GM23338 (cell line): Measurements from ENCODE around the gene ZNF148. TPM values are rescaled to one million over a fixed set of nuclear protein-coding genes. Genes with fewer than 3 reads are reported as not detected.

Experiments
- ATAC-seq: fragments of 200-7000 bp; cut with Tn5 transposase; 3 replicates; pipeline ENCODE4 v1.9.1; 2020
- DNase-seq: peaks from one replicate; pipeline ENCODE4 v3.0.0-alpha.2; 2015; ENCODE audit warnings: low spot score
- H2AFZ ChIP-seq: fragments of 200-600 bp; sonication (generic); 2 replicates; pipeline ENCODE4 v1.8.0; 2016; ENCODE audit warnings: antibody characterized with exemption, mild to moderate bottlenecking, moderate library complexity
- H3F3A ChIP-seq: fragments of 200-600 bp; sonication (generic); replicated peaks from 2 replicates; pipeline ENCODE4 v1.8.0; 2017; ENCODE audit warnings: antibody characterized with exemption, mixed run types, low read depth
- H3K27ac ChIP-seq: fragments of 200-600 bp; sonication (generic); 2 replicates; pipeline ENCODE4 v1.6.1; 2016; ENCODE audit warnings: low read depth
- H3K27me3 ChIP-seq: fragments of 200-600 bp; sonication (generic); 2 replicates; pipeline ENCODE4 v1.8.0; 2016; ENCODE audit warnings: mild to moderate bottlenecking, mixed run types, moderate library complexity; ENCODE audit not compliant: insufficient read depth
- H3K36me3 ChIP-seq: fragments of 200-600 bp; sonication (generic); 2 replicates; pipeline ENCODE4 v1.8.0; 2016; ENCODE audit warnings: mild to moderate bottlenecking; ENCODE audit not compliant: insufficient read depth
- H3K4me1 ChIP-seq: fragments of 200-600 bp; sonication (generic); 2 replicates; pipeline ENCODE4 v1.8.0; 2016; ENCODE audit warnings: mild to moderate bottlenecking, moderate library complexity; ENCODE audit not compliant: insufficient read depth
- H3K4me2 ChIP-seq: fragments of 200-600 bp; sonication (generic); 2 replicates; pipeline ENCODE4 v1.7.1; 2017; ENCODE audit warnings: mixed run types
- H3K4me3 ChIP-seq: fragments of 200-600 bp; sonication (generic); 2 replicates; pipeline ENCODE4 v1.6.1; 2016; ENCODE audit warnings: mixed run types
- H3K79me2 ChIP-seq: fragments of 200-600 bp; sonication (generic); replicated peaks from 2 replicates; pipeline ENCODE4 v1.8.0; 2017; ENCODE audit warnings: mild to moderate bottlenecking; ENCODE audit not compliant: insufficient read depth
- H3K9me2 ChIP-seq: fragments of 200-600 bp; sonication (generic); 2 replicates; pipeline ENCODE4 v1.8.0; 2017; ENCODE audit not compliant: insufficient read depth
- H4K20me1 ChIP-seq: fragments of 200-600 bp; sonication (generic); replicated peaks from 2 replicates; pipeline ENCODE4 v1.8.0; 2017; ENCODE audit warnings: mild to moderate bottlenecking; ENCODE audit not compliant: insufficient read depth
- H3K27ac Mint-ChIP-seq: 2 replicates; pipeline ENCODE4 v1.8.0; 2020; ENCODE audit warnings: inconsistent platforms, mild to moderate bottlenecking, moderate library complexity, mixed read lengths
- H3K27me3 Mint-ChIP-seq: 3 replicates; pipeline ENCODE4 v1.8.0; 2022; ENCODE audit warnings: low read depth, mild to moderate bottlenecking, moderate library complexity, mixed read lengths, inconsistent platforms; ENCODE audit not compliant: insufficient read depth, poor library complexity
- H3K36me3 Mint-ChIP-seq: 3 replicates; pipeline ENCODE4 v1.8.0; 2021; ENCODE audit warnings: low read depth, mild to moderate bottlenecking, inconsistent platforms, moderate library complexity, mixed read lengths
- H3K4me1 Mint-ChIP-seq: 3 replicates; pipeline ENCODE4 v1.8.0; 2020; ENCODE audit warnings: mild to moderate bottlenecking, inconsistent platforms, mixed read lengths
- H3K4me3 Mint-ChIP-seq: 3 replicates; pipeline ENCODE4 v1.8.0; 2021; ENCODE audit warnings: moderate library complexity, mild to moderate bottlenecking, inconsistent platforms, mixed read lengths
- H3K9me3 Mint-ChIP-seq: 3 replicates; pipeline ENCODE4 v1.8.0; 2020; ENCODE audit warnings: moderate library complexity, mild to moderate bottlenecking, inconsistent platforms, mixed read lengths
- CREB1 ChIP-seq: fragments of 250-450 bp; sonication (Bioruptor Pico); IDR thresholded peaks from 2 replicates; pipeline ENCODE4 v1.5.0; 2020; ENCODE audit warnings: low read depth, mild to moderate bottlenecking, moderate library complexity
- EZH2 ChIP-seq: fragments of 200-600 bp; sonication (generic); IDR thresholded peaks from one replicate; pipeline ENCODE4 v1.8.0; 2017; ENCODE audit warnings: antibody characterized with exemption, mild to moderate bottlenecking, low read depth; ENCODE audit not compliant: unreplicated experiment
- EZH2phosphoT487 ChIP-seq: fragments of 200-600 bp; sonication (generic); IDR thresholded peaks from one replicate; pipeline ENCODE4 v1.8.1; 2018; ENCODE audit warnings: antibody characterized with exemption; ENCODE audit not compliant: unreplicated experiment
- JUNB ChIP-seq: IDR thresholded peaks from one replicate; pipeline ENCODE4 v1.6.1; 2016; ENCODE audit warnings: antibody characterized with exemption; ENCODE audit not compliant: unreplicated experiment
- NANOG ChIP-seq: IDR thresholded peaks from 2 replicates; pipeline ENCODE4 v1.6.1; 2016; ENCODE audit warnings: antibody characterized with exemption, borderline replicate concordance
- POLR2AphosphoS5 ChIP-seq: IDR thresholded peaks from 2 replicates; pipeline ENCODE4 v1.6.1; 2016; ENCODE audit warnings: antibody characterized with exemption, low read depth
- STAT1 ChIP-seq: IDR thresholded peaks from one replicate; pipeline ENCODE4 v1.6.1; 2016; ENCODE audit warnings: antibody characterized with exemption; ENCODE audit not compliant: unreplicated experiment
- ZNF114 ChIP-seq: fragments of 250-450 bp; sonication (Bioruptor Pico); IDR thresholded peaks from 2 replicates; pipeline ENCODE4 v1.5.0; 2020; ENCODE audit warnings: mild to moderate bottlenecking, moderate library complexity
- ZNF331 ChIP-seq: fragments of 250-450 bp; sonication (Bioruptor Pico); IDR thresholded peaks from 2 replicates; pipeline ENCODE4 v1.5.0; 2020; ENCODE audit warnings: low read depth, mild to moderate bottlenecking, moderate library complexity
- polyA plus RNA-seq: library from polyadenylated mRNA; unstranded; fragments of >200 nt; fragmentation: Nextera tagmentation; extraction: Ambion mirVana; gene quantifications from 2 replicates; pipeline ENCODE4 v1.2.1, GENCODE V29; 2016
- total RNA-seq: library from RNA; depleted of rRNA; stranded (reverse); fragments of >200 nt; shearing (Covaris generic); gene quantifications from 2 replicates; pipeline ENCODE4 v1.2.3, GENCODE V29; 2014
- TF ChIP-seq, protein P1 (sequence below), 2 experiments: fragments of 200-600 bp in 1 of 2; sonication (generic) in 1 of 2; conservative IDR thresholded peaks; 2 replicates each; pipeline versions ENCODE4 v1.5.1 to v1.6.1; 2016 to 2017; ENCODE audit warnings: antibody characterized with exemption in 2 of 2, low read depth in 2 of 2, mild to moderate bottlenecking in 2 of 2, moderate library complexity in 1 of 2
- TF ChIP-seq, protein P2 (sequence below): IDR thresholded peaks from one replicate; pipeline ENCODE4 v1.6.1; 2018; ENCODE audit warnings: antibody characterized with exemption; ENCODE audit not compliant: unreplicated experiment
- TF ChIP-seq, protein P3 (sequence below): IDR thresholded peaks from 2 replicates; pipeline ENCODE4 v1.6.1; 2016; ENCODE audit warnings: antibody characterized with exemption
- TF ChIP-seq, protein P4 (sequence below): fragments of 250-450 bp; sonication (Bioruptor Pico); IDR thresholded peaks from 2 replicates; pipeline ENCODE4 v1.5.0; 2020; ENCODE audit warnings: mild to moderate bottlenecking, moderate library complexity

The ZNF148 gene
- total and polyA plus RNA-seq, 2 experiments from 2014 or later: 13.9 to 16.9 TPM

DNA sequence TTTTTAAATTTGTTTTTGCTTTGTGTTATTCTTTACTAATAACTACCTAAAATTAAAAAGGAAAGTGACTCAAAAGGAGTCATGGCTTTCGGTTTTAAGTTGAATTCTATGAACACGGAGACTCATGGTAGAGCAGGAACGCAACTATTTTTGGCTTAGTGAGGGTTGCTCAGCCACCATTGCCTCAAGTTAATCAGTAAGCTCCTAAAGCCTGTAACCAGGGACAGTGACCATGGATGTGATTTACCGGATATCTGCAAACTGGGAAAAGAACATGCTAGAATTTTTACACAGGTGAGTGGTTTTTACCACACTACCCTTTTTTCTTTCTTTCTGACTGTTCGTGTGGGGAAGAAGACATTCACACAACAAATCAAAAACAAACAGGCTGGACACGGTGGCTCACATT lies 174.4 kb downstream of the ZNF148 start:
- ATAC-seq: no peak

More for the DNA sequence above, 174.4 kb downstream of the ZNF148 start:
- Histone ChIP-seq H3K9me2 (no peaks in the 10 kb centered on the region), H3K4me3 (no peak overlapping the region), H3K79me2 (no peaks in the 10 kb centered on the region), H3K4me2 (no peak overlapping the region), H3F3A (no peaks in the 10 kb centered on the region), H3K36me3 (no peaks in the 10 kb centered on the region), H3K27ac (0 out of 2 replicates have a peak overlapping the region, but pooled peaks have one; percentile 6), H2AFZ (no peak overlapping the region), H3K4me1 (no peaks in the 10 kb centered on the region), H4K20me1 (no peaks in the 10 kb centered on the region), H3K27me3 (no peaks in the 10 kb centered on the region)
- H3K27me3 Mint-ChIP-seq: peaks cover 2% of the 10 kb centered on the region
- no peaks in the 10 kb centered on the region for H3K9me3 Mint-ChIP-seq
- TF ChIP-seq, protein P1, sequence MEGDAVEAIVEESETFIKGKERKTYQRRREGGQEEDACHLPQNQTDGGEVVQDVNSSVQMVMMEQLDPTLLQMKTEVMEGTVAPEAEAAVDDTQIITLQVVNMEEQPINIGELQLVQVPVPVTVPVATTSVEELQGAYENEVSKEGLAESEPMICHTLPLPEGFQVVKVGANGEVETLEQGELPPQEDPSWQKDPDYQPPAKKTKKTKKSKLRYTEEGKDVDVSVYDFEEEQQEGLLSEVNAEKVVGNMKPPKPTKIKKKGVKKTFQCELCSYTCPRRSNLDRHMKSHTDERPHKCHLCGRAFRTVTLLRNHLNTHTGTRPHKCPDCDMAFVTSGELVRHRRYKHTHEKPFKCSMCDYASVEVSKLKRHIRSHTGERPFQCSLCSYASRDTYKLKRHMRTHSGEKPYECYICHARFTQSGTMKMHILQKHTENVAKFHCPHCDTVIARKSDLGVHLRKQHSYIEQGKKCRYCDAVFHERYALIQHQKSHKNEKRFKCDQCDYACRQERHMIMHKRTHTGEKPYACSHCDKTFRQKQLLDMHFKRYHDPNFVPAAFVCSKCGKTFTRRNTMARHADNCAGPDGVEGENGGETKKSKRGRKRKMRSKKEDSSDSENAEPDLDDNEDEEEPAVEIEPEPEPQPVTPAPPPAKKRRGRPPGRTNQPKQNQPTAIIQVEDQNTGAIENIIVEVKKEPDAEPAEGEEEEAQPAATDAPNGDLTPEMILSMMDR (conservative IDR thresholded peaks at IDR 0.05; ENCODE audit: low read depth in 2 of 2): no peak
- TF ChIP-seq POLR2AphosphoS5 (no peak), ZNF331 (CRISPR knock-in tag) (no peak), STAT1 (no peak), EZH2 (no peak), ZNF114 (CRISPR knock-in tag) (no peak), CREB1 (CRISPR knock-in tag) (no peak), EZH2phosphoT487 (no peak), JUNB (no peak), NANOG (no peak)
- TF ChIP-seq, protein P2, sequence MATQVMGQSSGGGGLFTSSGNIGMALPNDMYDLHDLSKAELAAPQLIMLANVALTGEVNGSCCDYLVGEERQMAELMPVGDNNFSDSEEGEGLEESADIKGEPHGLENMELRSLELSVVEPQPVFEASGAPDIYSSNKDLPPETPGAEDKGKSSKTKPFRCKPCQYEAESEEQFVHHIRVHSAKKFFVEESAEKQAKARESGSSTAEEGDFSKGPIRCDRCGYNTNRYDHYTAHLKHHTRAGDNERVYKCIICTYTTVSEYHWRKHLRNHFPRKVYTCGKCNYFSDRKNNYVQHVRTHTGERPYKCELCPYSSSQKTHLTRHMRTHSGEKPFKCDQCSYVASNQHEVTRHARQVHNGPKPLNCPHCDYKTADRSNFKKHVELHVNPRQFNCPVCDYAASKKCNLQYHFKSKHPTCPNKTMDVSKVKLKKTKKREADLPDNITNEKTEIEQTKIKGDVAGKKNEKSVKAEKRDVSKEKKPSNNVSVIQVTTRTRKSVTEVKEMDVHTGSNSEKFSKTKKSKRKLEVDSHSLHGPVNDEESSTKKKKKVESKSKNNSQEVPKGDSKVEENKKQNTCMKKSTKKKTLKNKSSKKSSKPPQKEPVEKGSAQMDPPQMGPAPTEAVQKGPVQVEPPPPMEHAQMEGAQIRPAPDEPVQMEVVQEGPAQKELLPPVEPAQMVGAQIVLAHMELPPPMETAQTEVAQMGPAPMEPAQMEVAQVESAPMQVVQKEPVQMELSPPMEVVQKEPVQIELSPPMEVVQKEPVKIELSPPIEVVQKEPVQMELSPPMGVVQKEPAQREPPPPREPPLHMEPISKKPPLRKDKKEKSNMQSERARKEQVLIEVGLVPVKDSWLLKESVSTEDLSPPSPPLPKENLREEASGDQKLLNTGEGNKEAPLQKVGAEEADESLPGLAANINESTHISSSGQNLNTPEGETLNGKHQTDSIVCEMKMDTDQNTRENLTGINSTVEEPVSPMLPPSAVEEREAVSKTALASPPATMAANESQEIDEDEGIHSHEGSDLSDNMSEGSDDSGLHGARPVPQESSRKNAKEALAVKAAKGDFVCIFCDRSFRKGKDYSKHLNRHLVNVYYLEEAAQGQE: no peak
- TF ChIP-seq, protein P3, sequence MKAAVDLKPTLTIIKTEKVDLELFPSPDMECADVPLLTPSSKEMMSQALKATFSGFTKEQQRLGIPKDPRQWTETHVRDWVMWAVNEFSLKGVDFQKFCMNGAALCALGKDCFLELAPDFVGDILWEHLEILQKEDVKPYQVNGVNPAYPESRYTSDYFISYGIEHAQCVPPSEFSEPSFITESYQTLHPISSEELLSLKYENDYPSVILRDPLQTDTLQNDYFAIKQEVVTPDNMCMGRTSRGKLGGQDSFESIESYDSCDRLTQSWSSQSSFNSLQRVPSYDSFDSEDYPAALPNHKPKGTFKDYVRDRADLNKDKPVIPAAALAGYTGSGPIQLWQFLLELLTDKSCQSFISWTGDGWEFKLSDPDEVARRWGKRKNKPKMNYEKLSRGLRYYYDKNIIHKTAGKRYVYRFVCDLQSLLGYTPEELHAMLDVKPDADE: no peak
- TF ChIP-seq, protein P4, sequence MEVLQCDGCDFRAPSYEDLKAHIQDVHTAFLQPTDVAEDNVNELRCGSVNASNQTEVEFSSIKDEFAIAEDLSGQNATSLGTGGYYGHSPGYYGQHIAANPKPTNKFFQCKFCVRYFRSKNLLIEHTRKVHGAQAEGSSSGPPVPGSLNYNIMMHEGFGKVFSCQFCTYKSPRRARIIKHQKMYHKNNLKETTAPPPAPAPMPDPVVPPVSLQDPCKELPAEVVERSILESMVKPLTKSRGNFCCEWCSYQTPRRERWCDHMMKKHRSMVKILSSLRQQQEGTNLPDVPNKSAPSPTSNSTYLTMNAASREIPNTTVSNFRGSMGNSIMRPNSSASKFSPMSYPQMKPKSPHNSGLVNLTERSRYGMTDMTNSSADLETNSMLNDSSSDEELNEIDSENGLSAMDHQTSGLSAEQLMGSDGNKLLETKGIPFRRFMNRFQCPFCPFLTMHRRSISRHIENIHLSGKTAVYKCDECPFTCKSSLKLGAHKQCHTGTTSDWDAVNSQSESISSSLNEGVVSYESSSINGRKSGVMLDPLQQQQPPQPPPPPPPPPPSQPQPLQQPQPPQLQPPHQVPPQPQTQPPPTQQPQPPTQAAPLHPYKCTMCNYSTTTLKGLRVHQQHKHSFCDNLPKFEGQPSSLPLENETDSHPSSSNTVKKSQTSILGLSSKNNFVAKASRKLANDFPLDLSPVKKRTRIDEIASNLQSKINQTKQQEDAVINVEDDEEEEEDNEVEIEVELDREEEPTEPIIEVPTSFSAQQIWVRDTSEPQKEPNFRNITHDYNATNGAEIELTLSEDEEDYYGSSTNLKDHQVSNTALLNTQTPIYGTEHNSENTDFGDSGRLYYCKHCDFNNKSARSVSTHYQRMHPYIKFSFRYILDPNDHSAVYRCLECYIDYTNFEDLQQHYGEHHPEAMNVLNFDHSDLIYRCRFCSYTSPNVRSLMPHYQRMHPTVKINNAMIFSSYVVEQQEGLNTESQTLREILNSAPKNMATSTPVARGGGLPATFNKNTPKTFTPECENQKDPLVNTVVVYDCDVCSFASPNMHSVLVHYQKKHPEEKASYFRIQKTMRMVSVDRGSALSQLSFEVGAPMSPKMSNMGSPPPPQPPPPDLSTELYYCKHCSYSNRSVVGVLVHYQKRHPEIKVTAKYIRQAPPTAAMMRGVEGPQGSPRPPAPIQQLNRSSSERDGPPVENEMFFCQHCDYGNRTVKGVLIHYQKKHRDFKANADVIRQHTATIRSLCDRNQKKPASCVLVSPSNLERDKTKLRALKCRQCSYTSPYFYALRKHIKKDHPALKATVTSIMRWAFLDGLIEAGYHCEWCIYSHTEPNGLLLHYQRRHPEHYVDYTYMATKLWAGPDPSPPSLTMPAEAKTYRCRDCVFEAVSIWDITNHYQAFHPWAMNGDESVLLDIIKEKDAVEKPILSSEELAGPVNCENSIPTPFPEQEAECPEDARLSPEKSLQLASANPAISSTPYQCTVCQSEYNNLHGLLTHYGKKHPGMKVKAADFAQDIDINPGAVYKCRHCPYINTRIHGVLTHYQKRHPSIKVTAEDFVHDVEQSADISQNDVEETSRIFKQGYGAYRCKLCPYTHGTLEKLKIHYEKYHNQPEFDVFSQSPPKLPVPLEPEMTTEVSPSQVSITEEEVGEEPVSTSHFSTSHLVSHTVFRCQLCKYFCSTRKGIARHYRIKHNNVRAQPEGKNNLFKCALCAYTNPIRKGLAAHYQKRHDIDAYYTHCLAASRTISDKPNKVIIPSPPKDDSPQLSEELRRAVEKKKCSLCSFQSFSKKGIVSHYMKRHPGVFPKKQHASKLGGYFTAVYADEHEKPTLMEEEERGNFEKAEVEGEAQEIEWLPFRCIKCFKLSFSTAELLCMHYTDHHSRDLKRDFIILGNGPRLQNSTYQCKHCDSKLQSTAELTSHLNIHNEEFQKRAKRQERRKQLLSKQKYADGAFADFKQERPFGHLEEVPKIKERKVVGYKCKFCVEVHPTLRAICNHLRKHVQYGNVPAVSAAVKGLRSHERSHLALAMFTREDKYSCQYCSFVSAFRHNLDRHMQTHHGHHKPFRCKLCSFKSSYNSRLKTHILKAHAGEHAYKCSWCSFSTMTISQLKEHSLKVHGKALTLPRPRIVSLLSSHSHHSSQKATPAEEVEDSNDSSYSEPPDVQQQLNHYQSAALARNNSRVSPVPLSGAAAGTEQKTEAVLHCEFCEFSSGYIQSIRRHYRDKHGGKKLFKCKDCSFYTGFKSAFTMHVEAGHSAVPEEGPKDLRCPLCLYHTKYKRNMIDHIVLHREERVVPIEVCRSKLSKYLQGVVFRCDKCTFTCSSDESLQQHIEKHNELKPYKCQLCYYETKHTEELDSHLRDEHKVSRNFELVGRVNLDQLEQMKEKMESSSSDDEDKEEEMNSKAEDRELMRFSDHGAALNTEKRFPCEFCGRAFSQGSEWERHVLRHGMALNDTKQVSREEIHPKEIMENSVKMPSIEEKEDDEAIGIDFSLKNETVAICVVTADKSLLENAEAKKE (CRISPR knock-in tag): no peak
- H3K4me1 Mint-ChIP-seq: no peaks in the 10 kb centered on the region
- H3K4me3 Mint-ChIP-seq: no peak overlapping the region
- no peak for DNase-seq
- H3K36me3 Mint-ChIP-seq: no peaks in the 10 kb centered on the region
- no peak overlapping the region for H3K27ac Mint-ChIP-seq
